WERI-Rb-1 (cell line): ENCODE results near the gene CHN1.

ENCODE experiments used
- DNase-seq: peaks from one replicate; pipeline ENCODE4 v3.0.0-alpha.2; 2020
- H3K27ac ChIP-seq: fragments of 250-450 bp; sonication (Bioruptor Pico); 2 replicates; pipeline ENCODE4 v1.5.1; 2020; ENCODE audit warnings: mild to moderate bottlenecking, moderate library complexity
- H3K27me3 ChIP-seq: fragments of 250-450 bp; sonication (Bioruptor Pico); 2 replicates; pipeline ENCODE4 v1.5.1; 2021; ENCODE audit warnings: mild to moderate bottlenecking, low read depth, moderate library complexity; ENCODE audit not compliant: insufficient read depth, severe bottlenecking
- H3K36me3 ChIP-seq: fragments of 250-450 bp; sonication (Bioruptor Pico); 2 replicates; pipeline ENCODE4 v1.5.1; 2020; ENCODE audit warnings: mild to moderate bottlenecking, moderate library complexity
- H3K4me3 ChIP-seq: 2 replicates; pipeline ENCODE4 v1.5.1; 2011; ENCODE audit warnings: low read depth, mild to moderate bottlenecking, control low read depth, low read length
- H3K9me3 ChIP-seq: fragments of 250-450 bp; sonication (Bioruptor Pico); 2 replicates; pipeline ENCODE4 v1.5.1; 2021; ENCODE audit warnings: mild to moderate bottlenecking, moderate library complexity; ENCODE audit not compliant: severe bottlenecking
- CTCF ChIP-seq: IDR thresholded peaks from 2 replicates; pipeline ENCODE4 v1.5.1; 2011; ENCODE audit warnings: low read depth, mild to moderate bottlenecking, control low read depth, inconsistent platforms, low read length

Gene CHN1

DNA sequence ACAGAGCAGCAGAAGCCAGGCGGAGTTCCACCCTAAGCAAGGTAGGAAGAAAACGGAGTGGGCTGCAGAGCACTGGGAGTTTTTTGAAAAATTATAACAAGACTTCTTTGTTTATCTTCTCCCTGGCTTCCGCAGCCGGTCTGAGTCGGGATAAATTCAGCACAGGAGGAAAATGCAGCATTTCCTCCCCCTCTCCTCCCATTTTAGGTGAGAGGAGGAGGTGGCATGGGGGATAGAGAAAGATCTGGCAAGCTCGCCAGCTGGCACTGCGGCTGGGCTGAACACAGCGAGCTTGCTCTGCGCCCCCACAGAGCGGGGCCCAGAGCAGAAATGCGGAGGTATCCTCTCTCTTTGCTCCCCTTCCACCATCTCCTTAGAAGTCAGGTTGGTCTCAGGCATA is 223.2 kb downstream of the CHN1 start:
- Histone ChIP-seq H3K4me3 (no peak overlapping the region), H3K27ac (no peak overlapping the region), H3K9me3 (no peaks in the 10 kb centered on the region), H3K36me3 (no peaks in the 10 kb centered on the region), H3K27me3 (no peaks in the 10 kb centered on the region)
- DNase-seq, result no peak
- no peak for TF ChIP-seq CTCF

DNA sequence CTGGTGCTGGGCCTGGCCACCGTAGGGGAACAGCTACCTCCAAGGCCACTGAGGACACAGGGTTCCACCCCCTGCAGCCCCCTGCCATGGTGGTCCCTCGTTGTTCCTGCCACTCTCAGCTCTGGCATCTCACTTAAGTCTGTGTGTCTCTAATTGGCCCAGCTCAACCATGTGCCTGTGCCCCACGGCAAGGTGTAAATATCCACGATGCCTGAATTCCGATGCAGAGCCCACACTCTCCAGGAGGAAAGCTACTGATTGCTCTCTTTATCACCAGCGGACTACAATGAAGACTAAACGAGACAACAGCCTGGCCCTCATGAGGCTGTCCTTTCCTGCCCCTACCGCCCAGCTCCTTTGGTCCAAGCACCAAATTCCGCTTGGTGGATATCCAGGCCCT is 223.9 kb downstream of the CHN1 start:
- H3K9me3 ChIP-seq, result no peaks in the 10 kb centered on the region
- DNase-seq, result no peak
- no peak overlapping the region for H3K4me3 ChIP-seq
- H3K36me3 ChIP-seq, result no peaks in the 10 kb centered on the region
- no peak for TF ChIP-seq CTCF
- no peaks in the 10 kb centered on the region for H3K27me3 ChIP-seq
- H3K27ac ChIP-seq, result no peak overlapping the region

DNA sequence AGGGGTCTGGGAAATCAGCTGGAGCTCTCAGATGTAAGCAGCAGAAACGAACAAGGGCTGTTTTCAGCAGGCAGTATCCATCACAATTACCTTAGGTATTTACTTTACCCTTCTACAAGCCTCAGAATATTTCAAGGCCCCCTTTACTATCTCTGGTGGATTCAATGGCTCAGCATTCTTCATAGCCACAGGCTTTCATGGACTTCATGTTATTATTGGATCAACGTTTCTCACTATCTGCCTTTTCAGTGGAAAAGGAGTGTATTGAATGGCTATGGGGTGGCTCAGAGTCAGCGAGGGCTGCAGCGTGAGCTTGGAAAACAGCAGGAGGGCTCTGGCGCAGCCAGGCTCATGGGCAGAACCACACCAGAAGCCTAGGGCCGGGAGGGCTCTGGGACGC is 224.3 kb downstream of the CHN1 start:
- H3K36me3 ChIP-seq, result no peaks in the 10 kb centered on the region
- no peak for TF ChIP-seq CTCF
- no peak overlapping the region for H3K4me3 ChIP-seq
- no peaks in the 10 kb centered on the region for H3K9me3 ChIP-seq
- DNase-seq, result no peak
- no peaks in the 10 kb centered on the region for H3K27me3 ChIP-seq
- H3K27ac ChIP-seq, result no peak overlapping the region

DNA sequence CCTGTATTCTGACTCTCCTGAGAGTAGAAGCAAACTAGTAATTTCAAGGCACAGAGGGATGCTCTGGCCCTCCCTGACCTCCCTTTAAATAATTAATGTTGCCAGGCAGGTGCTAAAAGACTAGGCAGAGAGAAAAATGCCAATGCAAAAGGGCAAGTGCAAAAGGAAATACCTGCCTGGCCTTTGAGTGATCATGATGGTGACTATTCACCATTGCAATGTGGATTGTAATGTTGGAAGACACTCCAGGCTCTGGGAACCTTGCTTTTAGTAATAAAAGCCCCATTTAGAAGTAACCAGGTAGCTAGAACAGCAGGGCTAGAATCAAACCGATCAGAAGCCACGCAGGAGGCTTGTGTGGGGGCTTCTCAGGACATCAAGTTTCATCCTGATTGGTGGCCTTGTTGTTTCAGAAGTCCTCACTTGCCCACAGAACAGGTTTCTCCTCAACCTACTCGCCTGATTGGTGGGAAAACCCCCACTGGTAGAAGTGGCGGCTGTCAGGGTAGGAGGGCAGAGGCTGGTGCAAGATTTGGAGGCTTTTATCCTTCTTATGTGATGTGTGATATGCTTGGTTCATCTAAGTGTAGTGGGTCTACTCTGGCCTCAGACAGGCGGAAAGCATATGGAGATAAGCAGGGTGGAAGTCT is 224.9 kb downstream of the CHN1 start:
- no peaks in the 10 kb centered on the region for H3K27me3 ChIP-seq
- TF ChIP-seq CTCF, result no peak
- no peak overlapping the region for H3K27ac ChIP-seq
- H3K9me3 ChIP-seq, result no peaks in the 10 kb centered on the region
- H3K36me3 ChIP-seq, result no peaks in the 10 kb centered on the region
- H3K4me3 ChIP-seq, result no peak overlapping the region
- no peak for DNase-seq

- Histone ChIP-seq H3K27me3 (no peaks in the 10 kb centered on the region), H3K4me3 (no peak overlapping the region), H3K27ac (no peak overlapping the region), H3K36me3 (no peaks in the 10 kb centered on the region), H3K9me3 (no peaks in the 10 kb centered on the region)
- TF ChIP-seq CTCF, result no peak
- DNase-seq, result no peak
Measured at GRCh38 chr2:174779361-174779928, 225.7 kb downstream of the CHN1 start.
